Urinary bladder (tissue), 4 donors: Measurements from ENCODE around the gene CHST3. TPM values are rescaled to one million over a fixed set of nuclear protein-coding genes. Genes with fewer than 3 reads are reported as not detected.
A peak's percentile ranks its signal among the peaks of the same experiment; 100 is the strongest.

ENCODE experiments used
- DNase-seq: peaks from one replicate; pipeline ENCODE4 v3.0.0-alpha.2; 2015; ENCODE audit errors: extremely low spot score
- H3K27ac ChIP-seq: one replicate; pipeline ENCODE4 v1.5.1; 2013; ENCODE audit warnings: low read depth, mild to moderate bottlenecking, moderate library complexity
- H3K36me3 ChIP-seq: one replicate; pipeline ENCODE4 v1.6.1; 2013; ENCODE audit warnings: mild to moderate bottlenecking, moderate library complexity; ENCODE audit not compliant: insufficient read depth
- H3K4me1 ChIP-seq: one replicate; pipeline ENCODE4 v1.6.1; 2013; ENCODE audit warnings: mild to moderate bottlenecking, moderate library complexity; ENCODE audit not compliant: insufficient read depth
- H3K4me3 ChIP-seq: one replicate; pipeline ENCODE4 v1.5.1; 2013; ENCODE audit warnings: low read depth, low read length
- WGBS: extraction: QIAGEN DNeasy Blood & Tissue Kit; methylation state at CpG from one replicate; pipeline ENCODE4 v1.1.7; 2013; 5-methylcytosine and 5-hydroxymethylcytosine counted together
- polyA plus RNA-seq: library from polyadenylated mRNA; stranded (reverse); fragments of 200-250 nt; gene quantifications from one replicate; pipeline ENCODE4 v1.2.3, GENCODE V29; 2013
- total RNA-seq: library from RNA; depleted of rRNA; stranded (reverse); fragments of >200 nt; gene quantifications from one replicate; pipeline ENCODE4 v1.2.3, GENCODE V29; 2014
- donor health status: healthy with polysubstance abuse.
- donor health status: healthy.

Gene CHST3
- total and polyA plus RNA-seq, 2 donors: 15.9 to 17.1 TPM

- 95% methylated on average over 8 of the region's 8 CpGs for WGBS
- no peak overlapping the region for H3K4me3 ChIP-seq
- no peaks in the 10 kb centered on the region for H3K4me1 ChIP-seq
- H3K27ac ChIP-seq: no peak overlapping the region
- DNase-seq: no peak
- no peaks in the 10 kb centered on the region for H3K36me3 ChIP-seq
These were observed 73.1 kb downstream of the CHST3 start for GRCh38 chr10:72037266-72037665.

GRCh38 chr10:72037811-72038210 is 73.6 kb downstream of the CHST3 start:
- Histone ChIP-seq H3K36me3 (no peaks in the 10 kb centered on the region), H3K27ac (no peak overlapping the region), H3K4me1 (no peaks in the 10 kb centered on the region), H3K4me3 (no peak overlapping the region)
- 89% methylated on average over 3 of the region's 3 CpGs for WGBS
- DNase-seq: no peak

- no peak for DNase-seq
- no peaks in the 10 kb centered on the region for H3K4me1 ChIP-seq
- WGBS: 75% methylated on average over 13 of the region's 13 CpGs
- no peak overlapping the region for H3K27ac ChIP-seq
- H3K4me3 ChIP-seq: no peak overlapping the region
- no peaks in the 10 kb centered on the region for H3K36me3 ChIP-seq
These were observed 74.3 kb downstream of the CHST3 start for GRCh38 chr10:72038458-72039001.

- Histone ChIP-seq H3K27ac (no peak overlapping the region), H3K36me3 (no peaks in the 10 kb centered on the region), H3K4me1 (no peaks in the 10 kb centered on the region), H3K4me3 (no peak overlapping the region)
- 84% methylated on average over 9 of the region's 9 CpGs for WGBS
- DNase-seq: no peak
These were observed 75.2 kb downstream of the CHST3 start for GRCh38 chr10:72039377-72039776.

- no peak for DNase-seq
- Histone ChIP-seq H3K4me3 (no peak overlapping the region), H3K36me3 (no peaks in the 10 kb centered on the region), H3K4me1 (no peaks in the 10 kb centered on the region), H3K27ac (no peak overlapping the region)
- WGBS: 88% methylated on average over 6 of the region's 6 CpGs
These were observed 77.3 kb downstream of the CHST3 start for GRCh38 chr10:72041491-72041890.

GRCh38 chr10:72043016-72043834 is 79.0 kb downstream of the CHST3 start:
- Histone ChIP-seq H3K27ac (no peak overlapping the region), H3K4me1 (no peaks in the 10 kb centered on the region), H3K36me3 (no peaks in the 10 kb centered on the region), H3K4me3 (no peak overlapping the region)
- WGBS: 93% methylated on average over 10 of the region's 10 CpGs
- DNase-seq: no peak

GRCh38 chr10:72044417-72045041 is 80.3 kb downstream of the CHST3 start:
- Histone ChIP-seq H3K4me1 (no peaks in the 10 kb centered on the region), H3K36me3 (no peaks in the 10 kb centered on the region), H3K27ac (no peak overlapping the region), H3K4me3 (no peak overlapping the region)
- no peak for DNase-seq
- 64% methylated on average over 17 of the region's 17 CpGs for WGBS

- no peak for DNase-seq
- Histone ChIP-seq H3K4me3 (no peak overlapping the region), H3K4me1 (no peaks in the 10 kb centered on the region), H3K27ac (no peak overlapping the region), H3K36me3 (no peaks in the 10 kb centered on the region)
- 84% methylated on average over 2 of the region's 2 CpGs for WGBS
These were observed 81.4 kb downstream of the CHST3 start for GRCh38 chr10:72045586-72045985.

GRCh38 chr10:72048450-72049124 is 84.4 kb downstream of the CHST3 start:
- H3K27ac ChIP-seq: no peak overlapping the region
- WGBS: 27% methylated on average over 12 of the region's 12 CpGs

GRCh38 chr10:72049472-72049871 is 85.3 kb downstream of the CHST3 start:
- WGBS: 96% methylated on average over 1 of the region's 1 CpG
- no peak for DNase-seq
- no peaks in the 10 kb centered on the region for H3K36me3 ChIP-seq
- no peak overlapping the region for H3K4me3 ChIP-seq
- H3K4me1 ChIP-seq: no peaks in the 10 kb centered on the region
- H3K27ac ChIP-seq: no peak overlapping the region

More at GRCh38 chr10:72048450-72049124, 84.4 kb downstream of the CHST3 start:
- H3K4me1 ChIP-seq: no peaks in the 10 kb centered on the region
- peak; percentile 88 for DNase-seq
- no peak overlapping the region for H3K4me3 ChIP-seq
- no peaks in the 10 kb centered on the region for H3K36me3 ChIP-seq

GRCh38 chr10:72049969-72050781 is 86.0 kb downstream of the CHST3 start:
- Histone ChIP-seq H3K27ac (no peak overlapping the region), H3K4me3 (no peak overlapping the region), H3K4me1 (no peaks in the 10 kb centered on the region), H3K36me3 (no peaks in the 10 kb centered on the region)
- 87% methylated on average over 5 of the region's 5 CpGs for WGBS
- no peak for DNase-seq

- Histone ChIP-seq H3K4me3 (no peak overlapping the region), H3K36me3 (no peaks in the 10 kb centered on the region), H3K27ac (no peak overlapping the region), H3K4me1 (no peaks in the 10 kb centered on the region)
- no peak for DNase-seq
- 65% methylated on average over 3 of the region's 3 CpGs for WGBS
These were observed 86.7 kb downstream of the CHST3 start for GRCh38 chr10:72050873-72051272.

- DNase-seq: no peak
- WGBS: 96% methylated on average over 7 of the region's 7 CpGs
- H3K36me3 ChIP-seq: no peaks in the 10 kb centered on the region
- no peak overlapping the region for H3K4me3 ChIP-seq
- H3K27ac ChIP-seq: no peak overlapping the region
- no peaks in the 10 kb centered on the region for H3K4me1 ChIP-seq
These were observed 89.5 kb downstream of the CHST3 start for GRCh38 chr10:72053690-72054089.
